ENCODE data around the gene FAU. TPM values are rescaled to one million over a fixed set of nuclear protein-coding genes. Genes with fewer than 3 reads are reported as not detected.

Gene FAU
- total and polyA plus RNA-seq, 9 of the 15 experiments (the other 6 are each of a cell fraction or from before 2014, with no cell fraction given) = 433 to 1,827 (median 942) TPM

- peak; percentile 53 for TF ChIP-seq RBFOX2 (IDR thresholded peaks at IDR 0.05; ENCODE audit: low read depth, low read length)
Observed at GRCh38 chr11:65109231-65110198, 12.4 kb downstream of the FAU start (continued).

GRCh38 chr11:65108469-65109123 is 13.3 kb downstream of the FAU start:
- Histone ChIP-seq H3K4me3 (no peak overlapping the region), H3K36me3 (ENCODE audit: control insufficient read depth, insufficient read depth, low read length) (peaks cover 22% of the 10 kb centered on the region; the same call in 1 of the 3 replicates), H3K27ac (ENCODE audit: extremely low read depth, low read depth, low read length) (no peak overlapping the region), H2AFZ (ENCODE audit: low read depth, low read length) (no peak overlapping the region), H3K79me2 (ENCODE audit: control insufficient read depth, insufficient read depth, low read length) (peaks cover 7% of the 10 kb centered on the region; the same call in 2 of the 3 replicates), H3K9me3 (replicated peaks; ENCODE audit: control insufficient read depth, insufficient read depth, low read depth, low read length) (no peaks in the 10 kb centered on the region), H3K9me1 (ENCODE audit: control insufficient read depth, insufficient read depth, low read length) (no peaks in the 10 kb centered on the region), H3K9ac (ENCODE audit: insufficient read depth in 1 of 2, low read depth in 2 of 2, low read length in 2 of 2) (no peak overlapping the region), H3K4me2 (ENCODE audit: insufficient read depth, low read length) (no peak overlapping the region), H4K20me1 (replicated peaks; ENCODE audit: control insufficient read depth, insufficient read depth, low read length) (no peaks in the 10 kb centered on the region), H3K27me3 (ENCODE audit: control insufficient read depth in 2 of 2, insufficient read depth in 2 of 2, low read length in 2 of 2) (no peaks in the 10 kb centered on the region), H3K4me1 (replicated peaks in 1 of 2; ENCODE audit: control insufficient read depth in 2 of 2, insufficient read depth in 2 of 2, low read length in 2 of 2) (peaks cover 17 to 43% of the 10 kb centered on the region in 2 experiments)
- ChIA-PET CTCF (ENCODE audit: low intra/inter-chr PET ratio) (interaction anchor here (0.5 to 0.7 kb wide), 2 partner anchors 146 to 480 kb away, joined by 3 read pairs; no protein-coding TSS in a partner anchor), POLR2A (interaction anchor here (0.7 to 7.2 kb wide), 3 partner anchors 12 to 173 kb away, joined by 3 to 92 read pairs (median 3); partner anchors contain the start of genes GPHA2 and VPS51)
- ATAC-seq (no peak), DNase-seq (ENCODE audit: extremely low read depth in 1 of 4, low spot score in 3 of 4) (no peak), FAIRE-seq (no peak)
- BruUV-seq (replicated peaks) = no TSS peak
- 91% methylated on average over 11 of the region's 38 CpGs for WGBS (ENCODE audit: insufficient coverage, low coverage, missing lambda C conversion rate)
- TF ChIP-seq ZBTB33 (CRISPR knock-in tag; IDR thresholded peaks at IDR 0.05) (peak; percentile 64; the same call in 1 of the 2 replicates), ZNF780A (CRISPR knock-in tag; IDR thresholded peaks at IDR 0.05) (no peak)
- in situ Hi-C loops (cut with MboI) = no loop called here
- intact Hi-C loops (cut with micrococcal nuclease) = no loop called here
